IPS-11a (cell line): Measurements from ENCODE around the gene SNX11.

ENCODE experiments used
- H3K4me3 ChIP-seq: one replicate; pipeline ENCODE4 v1.5.1; 2013; ENCODE audit warnings: low read depth, low read length, control low read depth

Gene SNX11

GRCh38 chr17:48129981-48130380, 22.4 kb downstream of the SNX11 start:
- H3K4me3 ChIP-seq = no peak overlapping the region

- no peak overlapping the region for H3K4me3 ChIP-seq
Observed at GRCh38 chr17:48131216-48131824, 23.8 kb downstream of the SNX11 start.

- no peak overlapping the region for H3K4me3 ChIP-seq
Observed at GRCh38 chr17:48132385-48132784, 24.8 kb downstream of the SNX11 start.

- H3K4me3 ChIP-seq = no peak overlapping the region
Observed at GRCh38 chr17:48134912-48135480, 27.4 kb downstream of the SNX11 start.

GRCh38 chr17:48137656-48138055, 30.1 kb downstream of the SNX11 start:
- H3K4me3 ChIP-seq = no peak overlapping the region

- no peak overlapping the region for H3K4me3 ChIP-seq
Observed at GRCh38 chr17:48139944-48140343, 32.4 kb downstream of the SNX11 start.

- H3K4me3 ChIP-seq = no peak overlapping the region
Observed at GRCh38 chr17:48143629-48144028, 36.1 kb downstream of the SNX11 start.

GRCh38 chr17:48144231-48144630, 36.7 kb downstream of the SNX11 start:
- H3K4me3 ChIP-seq = no peak overlapping the region

GRCh38 chr17:48144976-48145798, 37.6 kb downstream of the SNX11 start:
- no peak overlapping the region for H3K4me3 ChIP-seq

GRCh38 chr17:48148029-48148770, 40.6 kb downstream of the SNX11 start:
- no peak overlapping the region for H3K4me3 ChIP-seq

GRCh38 chr17:48148854-48149786, 41.6 kb downstream of the SNX11 start:
- H3K4me3 ChIP-seq = no peak overlapping the region

- H3K4me3 ChIP-seq = no peak overlapping the region
Observed at GRCh38 chr17:48149787-48150463, 42.4 kb downstream of the SNX11 start.

- H3K4me3 ChIP-seq = no peak overlapping the region
Observed at GRCh38 chr17:48150597-48151001, 43.0 kb downstream of the SNX11 start.

GRCh38 chr17:48151220-48151619, 43.7 kb downstream of the SNX11 start:
- no peak overlapping the region for H3K4me3 ChIP-seq

- H3K4me3 ChIP-seq = no peak overlapping the region
Observed at GRCh38 chr17:48152289-48152688, 44.7 kb downstream of the SNX11 start.

- no peak overlapping the region for H3K4me3 ChIP-seq
Observed at GRCh38 chr17:48153691-48154358, 46.3 kb downstream of the SNX11 start.

- no peak overlapping the region for H3K4me3 ChIP-seq
Observed at GRCh38 chr17:48155889-48156611, 48.5 kb downstream of the SNX11 start.

GRCh38 chr17:48159232-48159631, 51.7 kb downstream of the SNX11 start:
- H3K4me3 ChIP-seq = no peak overlapping the region
